Measurements from ENCODE around the gene CBR3.

The CBR3 gene

DNA sequence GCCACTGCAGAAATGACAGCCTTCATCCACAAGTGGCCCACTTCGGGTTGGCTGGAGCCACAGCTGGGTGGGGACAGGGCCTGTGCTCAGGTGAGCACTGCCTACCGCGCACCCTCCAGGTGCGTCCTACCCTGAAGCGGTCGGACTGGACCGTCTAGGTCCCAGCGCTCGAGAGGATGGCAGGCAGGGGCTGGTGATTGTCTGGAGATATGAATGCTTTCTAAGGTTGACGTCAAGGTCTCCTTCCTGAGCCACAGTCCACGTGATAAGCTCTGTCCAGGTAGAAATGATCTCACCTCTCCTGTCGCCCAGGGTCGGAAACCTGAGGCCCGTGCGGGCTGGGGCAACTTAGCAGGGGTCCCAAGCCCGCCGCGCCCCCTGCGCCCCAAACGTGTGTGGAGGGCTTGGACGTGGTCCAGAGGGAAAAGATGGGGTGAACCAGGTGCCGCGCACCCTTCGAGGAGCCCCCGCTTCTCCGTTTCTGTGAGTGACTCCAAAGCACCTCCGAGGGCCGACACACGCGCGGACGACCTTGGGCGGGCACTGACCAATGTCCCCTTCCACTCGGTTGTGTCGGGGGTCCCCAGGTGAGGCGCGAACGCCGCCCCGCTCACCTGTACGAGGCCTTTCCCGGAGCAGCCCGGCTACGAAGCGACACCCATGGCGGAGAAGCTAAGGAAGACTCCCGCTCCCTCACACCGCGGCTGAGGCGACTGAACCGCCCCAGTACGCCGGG is 20.9 kb downstream of the CBR3 start:
- DNase-seq (ENCODE audit: low read depth), result no peak

DNA sequence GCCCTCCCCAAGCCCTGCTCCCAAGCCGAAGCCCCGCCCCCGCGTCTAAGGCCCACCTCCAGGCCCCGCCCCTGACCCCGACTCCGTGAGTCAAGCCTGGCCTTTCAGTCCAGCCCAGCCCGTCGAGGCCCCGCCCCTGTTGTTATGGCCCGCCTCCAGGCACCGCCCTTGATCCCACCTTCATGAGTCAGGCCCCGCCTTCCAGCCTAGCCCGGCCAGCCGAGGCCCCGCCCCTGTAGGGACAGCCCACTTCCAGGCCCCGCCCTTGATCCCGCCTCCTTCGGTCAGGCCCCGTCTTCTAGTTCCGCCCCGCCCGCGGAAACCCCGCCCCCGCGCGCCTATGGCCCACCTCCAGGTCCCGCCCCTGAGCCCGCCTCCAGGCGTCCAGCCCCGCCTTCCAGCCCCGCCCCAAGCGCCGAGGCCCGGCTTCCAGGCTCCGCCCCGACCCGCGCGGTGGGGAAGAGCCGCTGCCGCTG is 21.5 kb downstream of the CBR3 start:
- peak; percentile 99 for DNase-seq (ENCODE audit: low read depth)

DNA sequence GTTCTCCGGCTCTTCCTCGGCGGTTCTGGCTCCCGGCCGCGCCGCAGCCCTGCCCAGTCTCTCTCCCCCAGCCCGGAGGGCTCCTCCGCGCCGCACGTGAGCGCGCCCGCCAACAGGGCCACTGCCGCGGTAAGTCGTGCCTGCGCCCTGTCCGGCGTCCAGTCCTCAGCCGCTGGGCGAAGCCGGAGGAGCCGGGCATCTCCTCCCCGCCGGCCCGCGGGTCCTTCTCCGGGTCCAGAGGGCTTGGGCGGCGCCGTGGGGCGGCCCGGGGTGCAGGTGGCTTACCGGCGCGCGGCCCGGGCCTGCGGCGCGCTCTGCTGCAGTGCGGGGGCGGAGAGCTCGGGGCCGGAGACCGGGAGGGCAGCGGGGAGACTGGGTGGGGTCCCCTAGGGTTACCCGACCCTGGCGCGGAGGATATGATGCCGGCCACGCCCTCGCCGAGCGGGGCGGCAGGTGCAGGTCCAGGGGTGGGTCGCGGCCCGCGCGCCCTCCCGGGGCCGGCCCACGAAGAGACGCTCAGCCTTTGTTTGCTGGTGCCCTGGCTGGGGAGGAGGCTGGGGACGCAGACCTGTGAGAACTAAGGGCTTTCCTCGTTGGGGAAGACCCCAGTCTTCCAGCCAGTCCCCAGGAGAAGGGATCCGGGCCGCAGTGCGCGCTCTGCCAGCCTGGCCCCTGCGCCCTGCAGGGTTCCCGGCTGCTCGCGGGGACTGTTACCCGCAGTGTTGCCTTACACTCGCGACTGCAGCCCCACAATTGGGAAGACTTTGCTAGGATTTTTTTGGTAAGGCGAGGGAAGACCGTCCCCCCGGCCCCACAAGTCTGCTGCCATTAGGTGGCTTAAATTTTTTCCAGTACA is 22.2 kb downstream of the CBR3 start, which contains the start of gene DOP1B:
DOP1B (plus strand) TSS at position 10 of the 856 bp plus-strand sequence. CDS start 7,910 bp downstream, outside the sequence.
- peak; percentile 23 for DNase-seq (ENCODE audit: low read depth)

DNA sequence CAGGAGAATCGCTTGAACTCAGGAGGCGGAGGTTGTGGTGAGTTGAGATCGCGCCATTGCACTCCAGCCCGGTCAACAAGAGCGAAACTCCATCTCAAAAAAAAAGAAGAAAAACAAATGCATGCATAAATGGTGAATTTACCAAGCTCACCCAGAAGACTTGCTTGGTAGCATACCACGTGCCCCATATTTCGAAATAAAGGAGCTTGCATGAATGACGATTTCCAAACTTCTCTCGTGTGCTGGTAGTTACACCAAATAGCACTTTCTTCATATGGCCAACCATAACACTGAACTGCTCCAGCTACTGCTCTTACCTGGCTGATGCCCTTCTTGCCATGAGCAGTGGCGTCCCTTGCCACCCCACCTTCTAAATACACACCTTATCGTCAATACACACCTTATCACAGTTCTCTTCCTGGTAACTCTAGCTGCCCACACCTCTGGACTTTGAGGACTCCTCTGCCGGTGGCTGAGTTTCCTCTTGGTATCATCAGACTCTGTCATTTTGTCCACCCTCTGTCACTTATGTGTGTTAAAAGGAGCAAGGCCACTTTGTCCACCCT is 24.6 kb downstream of the CBR3 start:
- no peak for DNase-seq (ENCODE audit: low read depth)

DNA sequence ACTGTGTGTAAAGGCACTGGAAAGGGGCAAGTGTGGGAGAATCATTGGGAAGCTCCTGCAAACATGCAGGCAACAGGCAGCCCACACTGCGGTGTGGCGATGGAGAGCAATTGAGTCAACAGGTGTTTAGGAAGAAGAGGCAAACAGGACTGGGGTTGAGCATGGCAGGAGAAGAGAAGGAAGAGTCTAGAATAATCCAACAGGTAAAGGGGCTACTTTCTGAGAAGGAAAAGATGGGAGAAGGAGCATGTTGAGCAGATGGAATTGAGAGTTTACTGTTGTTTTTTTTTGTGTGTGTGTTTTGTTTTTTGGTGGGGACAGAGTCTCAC is 25.9 kb downstream of the CBR3 start:
- no peak for DNase-seq (ENCODE audit: low read depth)

DNA sequence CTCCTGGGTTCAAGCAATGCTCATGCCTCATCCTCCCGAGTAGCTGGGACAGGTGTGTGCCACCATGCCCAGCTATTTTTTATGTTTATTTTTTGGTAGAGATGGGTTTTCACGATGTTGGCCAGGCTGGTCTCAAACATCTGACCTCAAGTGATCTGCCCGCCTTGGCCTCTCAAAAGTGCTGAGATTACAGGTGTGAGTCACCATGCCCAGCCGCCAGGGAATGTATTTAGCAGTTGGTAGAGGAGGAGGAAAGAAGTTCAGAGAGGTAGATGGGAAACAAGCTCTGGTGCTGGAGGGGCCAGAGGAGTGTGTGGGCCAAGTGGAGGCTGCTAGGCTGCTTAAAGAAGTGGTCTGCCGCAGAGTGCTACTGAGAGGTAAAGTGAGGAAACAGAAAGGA is 27.8 kb downstream of the CBR3 start:
- DNase-seq (ENCODE audit: low read depth), result no peak

DNA sequence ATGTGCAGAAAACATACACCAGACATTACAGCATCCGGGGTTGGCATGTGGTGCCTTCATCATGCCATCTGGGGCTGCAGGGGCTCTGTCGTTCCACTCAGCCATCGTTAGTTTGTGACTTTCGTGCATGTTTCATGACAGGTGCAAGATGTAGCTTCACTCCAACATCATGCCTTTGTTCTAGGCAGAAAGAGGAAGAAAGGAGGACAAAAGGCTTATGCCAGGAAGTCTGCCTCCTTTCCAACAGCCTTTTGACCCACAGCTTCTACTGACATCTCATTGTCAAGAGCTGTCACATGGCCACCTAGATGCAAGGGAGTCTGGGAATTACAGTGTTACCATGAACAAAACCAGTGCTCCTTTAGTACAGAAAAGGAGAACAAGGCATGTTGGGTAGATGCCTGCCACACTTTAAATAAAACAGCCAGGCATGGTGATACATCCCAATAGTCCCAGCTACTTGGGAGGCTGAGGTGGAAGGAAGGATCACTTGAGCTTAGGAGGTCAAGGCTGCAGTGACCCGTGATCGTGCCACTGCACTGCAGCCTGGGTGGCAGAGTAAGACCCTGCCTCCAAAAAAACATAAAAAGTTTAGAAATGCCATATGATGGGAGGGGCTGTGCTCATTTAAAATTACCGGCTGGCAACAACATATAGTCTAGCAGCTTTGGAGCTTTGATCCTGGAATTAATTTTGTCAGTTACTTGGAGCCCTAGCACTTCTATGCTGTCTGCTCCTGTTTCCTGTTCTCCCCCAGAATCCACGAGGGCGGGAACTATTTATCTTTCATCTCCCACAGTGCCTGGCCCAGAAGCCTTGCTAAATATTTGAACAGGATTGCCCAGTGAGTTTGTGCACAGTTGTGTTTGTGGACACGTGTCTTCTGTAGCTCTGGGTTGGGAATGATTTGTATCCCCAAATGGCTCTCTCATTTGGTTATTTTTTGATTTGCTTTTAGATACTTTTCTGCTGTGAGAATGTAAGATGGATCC is 29.2 kb downstream of the CBR3 start:
- DNase-seq (ENCODE audit: low read depth), result no peak

DNA sequence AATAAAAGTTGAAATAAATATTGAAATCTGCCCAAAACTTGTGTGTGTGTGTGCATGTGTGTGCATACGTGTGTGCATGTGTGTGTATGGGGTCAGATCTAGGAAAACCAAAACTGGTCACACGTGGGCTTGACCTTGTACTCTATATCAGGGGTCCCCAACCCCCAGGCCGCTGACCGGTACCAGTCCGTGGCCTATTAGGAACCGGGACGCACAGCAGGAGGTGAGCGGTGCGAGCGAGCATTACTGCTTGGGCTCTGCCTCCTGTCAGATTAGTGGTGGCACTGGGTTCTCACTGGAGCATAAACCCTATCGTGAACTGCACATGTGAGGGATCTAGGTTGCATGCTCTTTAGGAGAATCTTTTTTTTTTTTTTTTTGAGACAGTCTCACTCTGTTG is 30.5 kb downstream of the CBR3 start:
- DNase-seq (ENCODE audit: low read depth), result no peak

DNA sequence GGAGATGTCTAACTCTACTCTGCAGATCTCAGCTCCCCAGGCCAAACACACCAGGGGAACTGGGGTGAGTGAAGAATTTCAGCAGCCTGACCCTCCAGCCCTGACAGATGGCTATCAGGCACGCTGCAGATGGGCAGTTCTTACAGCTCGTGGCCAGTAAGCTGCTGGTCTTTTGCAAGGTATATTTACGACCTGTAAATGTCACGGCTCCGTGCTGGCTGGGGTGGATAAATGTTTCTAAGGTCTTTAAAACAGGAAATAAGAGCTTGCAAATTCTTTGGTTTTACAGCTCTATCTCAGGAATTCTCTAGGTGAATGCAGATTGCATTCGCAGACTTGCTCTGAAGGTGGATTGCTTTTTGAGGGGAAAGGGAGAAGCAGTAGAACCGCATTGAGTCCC is 31.8 kb downstream of the CBR3 start:
- no peak for DNase-seq (ENCODE audit: low read depth)

DNA sequence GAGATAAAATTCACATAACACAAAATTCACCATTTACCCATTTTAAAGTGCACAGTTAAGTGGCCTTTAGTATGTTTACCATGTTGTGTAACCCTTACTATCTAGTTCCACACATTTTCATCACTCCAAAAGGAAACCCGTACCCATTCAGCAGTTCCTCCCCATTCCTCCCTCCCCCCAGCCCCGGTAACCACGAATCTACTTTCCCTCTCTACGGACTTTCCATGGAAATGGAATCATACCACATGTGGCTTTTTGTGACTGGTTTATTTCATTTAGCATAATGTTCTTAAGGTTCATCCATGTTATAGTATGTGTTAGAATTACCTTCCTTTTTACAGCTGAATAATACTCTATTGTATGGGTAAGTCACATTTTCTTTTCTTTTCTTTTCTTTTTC is 32.7 kb downstream of the CBR3 start:
- DNase-seq (ENCODE audit: low read depth), result no peak

DNA sequence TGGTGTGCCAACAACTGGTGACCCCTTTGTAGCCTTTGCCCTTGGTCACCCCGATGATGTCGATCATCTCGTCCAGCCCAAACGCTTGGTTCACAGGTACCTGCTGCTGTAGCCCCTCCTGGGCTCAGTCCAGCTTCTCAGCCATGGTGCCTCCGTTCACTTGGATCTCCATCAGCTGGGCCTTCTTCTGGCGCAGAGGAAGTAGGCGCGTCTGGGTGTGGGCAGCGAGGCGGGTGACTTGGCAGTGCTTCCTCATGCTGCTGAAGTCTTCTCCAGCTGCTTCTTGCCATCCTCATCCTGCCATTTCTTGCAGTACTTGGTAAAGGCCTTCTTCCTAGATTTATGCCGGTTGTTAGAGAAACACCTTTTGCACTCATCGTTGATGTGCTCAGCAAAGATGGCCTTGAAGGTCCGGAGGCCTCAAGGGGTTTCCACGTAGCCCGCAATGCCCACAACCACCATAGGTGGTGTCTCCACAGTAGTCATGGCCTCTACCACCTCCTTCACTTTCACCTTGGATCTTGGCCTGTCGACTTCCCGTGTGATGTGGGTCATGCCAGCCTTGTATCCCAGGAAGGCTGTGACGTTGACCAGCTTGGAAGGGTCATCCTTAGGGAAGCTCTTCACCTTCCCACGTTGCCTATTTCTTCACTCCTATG is 34.7 kb downstream of the CBR3 start:
- no peak for DNase-seq (ENCODE audit: low read depth)

DNA sequence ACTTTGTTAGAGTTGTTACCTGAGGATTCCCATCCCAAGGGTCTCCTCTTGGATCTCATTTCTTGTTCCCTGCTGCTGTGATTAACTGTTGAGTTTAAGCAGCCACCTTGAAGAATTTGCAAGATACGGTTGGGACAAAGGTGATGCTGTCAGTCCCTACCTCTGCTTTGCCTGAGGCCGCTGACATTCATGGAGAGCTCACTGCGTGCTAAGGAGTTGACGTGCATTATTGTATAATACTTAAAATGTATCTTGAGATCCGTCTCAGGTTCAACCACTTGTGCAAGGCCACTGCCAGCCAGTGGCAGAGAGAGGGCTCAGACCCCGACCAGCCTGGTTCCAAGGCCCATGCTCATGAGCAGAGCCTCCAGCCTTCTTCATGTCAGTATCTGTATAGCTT is 35.9 kb downstream of the CBR3 start:
- no peak for DNase-seq (ENCODE audit: low read depth)

DNA sequence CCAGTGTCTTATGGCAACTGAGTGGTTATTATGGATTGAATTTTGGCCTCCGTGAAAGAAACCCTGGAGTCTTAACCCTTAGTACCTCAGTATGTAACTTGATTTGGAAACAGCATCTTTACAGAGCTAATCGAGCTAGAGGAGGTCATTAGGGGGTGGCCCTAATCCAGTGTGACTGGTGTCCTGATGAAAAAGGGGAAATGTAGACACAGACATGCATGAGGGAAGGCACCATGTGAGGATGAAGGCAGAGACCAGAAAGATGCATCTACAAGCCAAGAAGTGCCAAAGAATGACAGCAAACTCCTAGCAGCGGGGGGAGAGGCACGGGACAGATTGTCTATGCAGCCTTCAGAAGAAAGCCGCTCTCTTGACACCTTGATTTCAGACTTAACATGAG is 36.5 kb downstream of the CBR3 start:
- no peak for DNase-seq (ENCODE audit: low read depth)

DNA sequence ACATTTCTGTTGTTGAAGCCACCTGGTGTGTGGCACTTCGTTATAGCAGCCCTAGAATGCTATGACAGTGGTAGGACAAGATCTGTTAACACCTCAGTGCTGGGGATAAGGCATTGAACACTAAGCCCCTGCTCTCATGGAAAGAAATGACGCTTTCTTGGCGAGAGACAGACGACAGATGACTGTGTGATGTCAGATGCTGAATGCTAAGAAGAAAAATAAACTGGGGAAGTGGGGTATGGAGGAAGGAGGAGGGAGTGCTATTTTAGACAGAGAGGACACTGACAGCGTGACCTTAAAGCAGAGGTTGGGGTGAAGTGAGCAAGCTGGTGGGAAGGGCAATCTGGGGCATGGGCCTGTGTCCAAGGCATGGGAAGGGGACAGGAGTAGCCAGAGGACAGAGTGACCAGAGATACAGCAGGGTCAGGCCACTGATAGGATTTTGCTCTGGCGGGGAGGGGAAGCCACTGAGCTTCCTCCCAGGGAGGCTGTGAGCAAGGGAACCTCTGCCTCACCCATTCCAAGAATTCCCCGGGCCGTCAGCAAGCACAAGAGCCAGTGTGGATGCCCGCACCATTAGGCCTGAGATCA is 37.0 kb downstream of the CBR3 start:
- DNase-seq (ENCODE audit: low read depth), result no peak

DNA sequence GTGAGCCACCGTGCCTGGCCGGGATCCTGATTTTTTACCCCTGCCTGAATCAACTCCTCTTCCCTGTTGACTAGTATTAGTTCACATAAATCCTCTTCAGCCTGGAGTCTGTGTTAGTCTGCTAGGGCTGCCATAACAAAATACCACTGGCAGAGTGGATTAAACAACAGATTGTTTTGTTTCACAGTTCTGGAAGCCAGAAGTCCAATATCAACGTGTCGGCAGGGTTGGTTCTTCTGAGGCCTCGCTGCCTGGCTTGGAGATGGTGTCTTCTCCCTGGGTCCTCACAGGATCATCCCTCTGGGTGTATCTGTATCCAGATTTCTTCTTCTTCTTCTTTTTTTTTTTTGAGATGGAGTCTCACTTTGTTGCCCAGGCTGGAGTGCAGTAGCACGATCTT is 39.9 kb downstream of the CBR3 start:
- no peak for DNase-seq (ENCODE audit: low read depth)

DNA sequence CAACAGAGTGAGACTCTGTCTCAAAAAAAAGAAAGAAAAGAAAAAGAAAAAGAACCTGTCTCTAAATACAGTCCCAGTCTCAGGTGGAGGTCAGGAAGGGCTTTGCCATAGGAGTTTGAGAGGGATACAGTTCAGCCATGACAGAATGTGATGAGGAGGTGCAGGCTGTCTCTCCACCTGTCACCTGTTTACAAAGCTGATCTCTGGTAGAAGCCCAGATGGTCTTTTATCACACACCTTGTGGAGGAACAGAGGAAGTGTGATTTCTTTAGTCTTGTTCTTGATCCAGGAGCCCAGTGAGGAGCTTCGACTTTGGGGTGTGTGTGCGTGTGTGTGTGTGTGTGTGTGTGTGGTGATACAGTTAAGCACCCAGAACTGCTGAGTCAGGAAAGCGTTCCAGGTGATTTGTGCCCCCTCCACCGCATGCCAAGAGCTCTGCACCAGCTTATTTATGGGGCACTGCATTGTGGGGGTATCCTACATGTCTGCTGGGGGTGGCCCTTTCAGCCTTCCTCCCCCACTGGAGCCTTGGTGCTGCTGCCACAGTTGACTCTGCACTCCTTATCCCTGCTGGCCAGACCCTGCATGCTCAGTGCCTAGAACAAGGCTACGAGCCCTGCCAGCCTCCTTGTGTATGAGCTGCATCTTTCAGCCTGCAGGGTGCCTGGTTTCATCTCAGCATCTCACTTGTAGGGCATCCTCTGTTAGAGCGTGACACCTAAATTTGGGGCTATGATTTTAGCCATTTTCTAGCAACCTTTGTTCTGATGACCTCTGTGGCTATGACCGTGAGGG is 41.1 kb downstream of the CBR3 start:
- no peak for DNase-seq (ENCODE audit: low read depth)

DNA sequence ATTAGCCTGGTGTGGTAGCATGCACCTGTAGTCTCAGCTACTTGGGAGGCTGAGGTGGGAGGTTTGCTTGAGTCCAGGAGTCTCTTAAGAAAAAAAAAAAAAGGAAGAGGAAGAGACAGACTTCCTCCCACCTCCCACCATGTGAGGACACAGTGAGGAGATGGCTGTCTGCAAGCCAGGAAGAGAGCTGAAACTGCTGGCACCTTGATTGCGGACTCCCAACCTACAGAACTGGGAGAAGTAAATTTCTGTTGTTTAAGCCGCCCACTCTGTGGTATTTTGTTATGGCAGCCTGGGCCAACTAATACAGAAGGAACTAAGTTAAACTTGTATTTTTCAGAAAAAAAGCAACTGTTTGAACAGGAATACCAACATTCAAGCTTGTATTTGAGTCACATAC is 43.5 kb downstream of the CBR3 start:
- DNase-seq (ENCODE audit: low read depth), result no peak

DNA sequence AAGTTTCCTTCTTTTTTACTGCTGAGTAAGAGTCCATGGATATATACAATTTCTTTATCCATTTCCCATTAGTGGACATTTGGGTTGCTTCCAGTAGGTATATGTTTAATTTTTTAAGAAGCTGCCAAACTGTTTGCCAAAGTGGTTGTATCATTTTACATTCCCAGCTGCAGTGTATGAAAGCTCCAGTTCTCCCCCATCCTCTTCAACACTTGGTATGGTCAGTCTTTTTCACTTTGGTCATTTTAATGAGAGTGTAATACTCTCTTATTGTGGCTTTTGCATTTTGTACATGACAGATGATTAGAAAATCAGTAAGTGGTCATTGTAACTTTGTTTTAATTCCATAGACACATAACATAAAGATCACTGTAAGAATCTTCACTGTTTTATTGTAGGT is 44.3 kb downstream of the CBR3 start:
- DNase-seq (ENCODE audit: low read depth), result no peak

DNA sequence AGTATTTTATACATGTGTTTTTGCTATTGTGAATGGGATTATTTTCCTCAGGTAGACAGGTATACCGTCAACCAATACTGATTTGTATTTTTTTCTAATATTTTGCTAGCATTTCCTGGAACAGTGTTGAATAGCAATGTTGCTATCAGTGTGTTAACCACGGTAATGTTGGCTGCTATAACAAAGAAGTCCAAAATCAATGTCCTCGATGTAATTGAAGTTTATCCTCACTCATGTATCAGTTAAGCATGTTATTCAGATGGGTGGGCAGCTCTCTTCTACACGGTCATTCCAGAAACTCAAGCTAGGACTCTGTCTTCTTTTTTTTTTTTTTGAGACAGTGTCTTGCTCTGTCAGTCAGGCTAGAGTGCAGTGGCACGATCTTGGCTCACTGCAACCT is 46.1 kb downstream of the CBR3 start:
- DNase-seq (ENCODE audit: low read depth), result no peak

DNA sequence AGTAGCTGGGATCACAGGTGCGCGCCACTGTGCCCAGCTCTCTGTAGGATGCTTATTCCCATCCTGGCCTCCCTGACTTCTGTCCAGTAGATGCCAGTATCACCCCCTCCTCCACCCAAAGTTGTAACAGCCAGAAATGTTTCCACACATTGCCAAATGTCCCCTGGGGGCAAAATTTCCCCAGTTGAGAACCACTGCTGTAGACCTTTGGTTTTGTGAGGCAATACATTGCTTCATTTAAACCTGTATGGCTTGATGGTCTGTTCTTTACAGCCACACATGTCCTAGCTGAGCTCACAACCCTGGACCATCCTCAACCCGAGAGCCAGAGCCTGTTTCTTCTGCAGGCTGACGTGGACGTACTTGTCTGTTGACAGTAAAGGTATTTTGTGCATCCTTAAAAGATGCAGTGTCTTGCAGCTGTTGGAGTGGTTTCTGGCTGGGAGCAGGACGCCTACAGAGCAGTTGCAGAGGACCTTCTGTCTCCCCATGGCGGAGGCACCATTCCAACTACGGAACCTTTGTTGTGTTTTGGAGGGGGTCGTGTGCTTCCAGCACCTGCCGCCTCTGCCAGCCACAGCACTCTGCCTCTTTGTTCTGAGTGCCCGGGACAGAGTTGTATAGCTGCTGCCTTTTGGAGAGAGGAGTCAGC is 48.4 kb downstream of the CBR3 start:
- DNase-seq (ENCODE audit: low read depth), result no peak

All from stimulated activated CD8-positive, alpha-beta memory T cell treated with anti-CD3 and anti-CD28 coated beads, Interleukin-12 subunit alpha, Interleukin-12 subunit beta, amount 100 ng/mL, for 4 hours (primary cell).